ENCODE measurements around the gene RNF152. TPM values are rescaled to one million over a fixed set of nuclear protein-coding genes. Genes with fewer than 3 reads are reported as not detected.
"Not testable (repeated sequence)": the region's sequence is repeated elsewhere in the genome, so short reads cannot be mapped to it uniquely, and the experiment has no call there.

RNF152 gene
- total RNA-seq, 4 donors from 2014 or later = 11.8 to 16.7 (median 12.8) TPM

DNA sequence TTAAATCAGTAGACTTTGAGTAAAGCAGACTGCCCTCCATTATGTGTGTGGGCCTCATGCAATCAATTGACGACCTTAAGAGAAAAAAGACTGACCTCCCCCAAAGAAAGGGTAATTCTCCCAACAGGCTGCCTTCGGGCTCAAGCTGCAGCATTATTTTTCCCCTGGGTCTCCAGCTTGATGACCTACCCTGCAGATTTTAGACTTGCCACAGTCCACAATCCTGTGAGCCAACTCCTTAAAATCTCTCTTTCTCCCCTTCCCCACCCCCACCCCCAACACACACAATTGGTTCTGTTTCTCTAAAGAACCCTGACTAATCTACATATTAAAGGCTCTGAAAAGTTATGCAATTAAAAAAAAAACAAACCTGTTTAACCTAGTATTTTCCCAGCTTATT lies 89.4 kb downstream of the RNF152 start:
- TF ChIP-seq POLR2A (IDR thresholded peaks at IDR 0.05) (no peak), CTCF (IDR thresholded peaks at IDR 0.05) (no peak), EP300 (IDR thresholded peaks at IDR 0.05) (no peak)
- no peaks in the 10 kb centered on the region for H3K36me3 ChIP-seq
- H3K27ac ChIP-seq = no peak overlapping the region
- WGBS, 2 donors = 32 to 43% methylated on average over 2 of the region's 2 CpGs
- no peak for DNase-seq (ENCODE audit: low spot score in 2 of 2)
- H3K9me3 ChIP-seq = no peaks in the 10 kb centered on the region
- no peaks in the 10 kb centered on the region for H3K4me1 ChIP-seq
- no peak overlapping the region for H3K4me3 ChIP-seq
- no peaks in the 10 kb centered on the region for H3K27me3 ChIP-seq

GRCh38 chr18:61797696-61798590 lies 94.9 kb downstream of the RNF152 start:
- H3K4me3 ChIP-seq = no peak overlapping the region
- H3K4me1 ChIP-seq = no peaks in the 10 kb centered on the region
- H3K36me3 ChIP-seq = no peaks in the 10 kb centered on the region
- no peak for TF ChIP-seq POLR2A (IDR thresholded peaks at IDR 0.05)
- TF ChIP-seq EP300 (IDR thresholded peaks at IDR 0.05) = no peak
- TF ChIP-seq CTCF (IDR thresholded peaks at IDR 0.05) = no peak
- WGBS, 2 donors = 64 to 72% methylated on average over 6 of the region's 6 CpGs
- H3K27ac ChIP-seq = no peak overlapping the region
- H3K9me3 ChIP-seq = peaks cover 0 to 9% (median 0%) of the 10 kb centered on the region in 4 donors
- H3K27me3 ChIP-seq = no peaks in the 10 kb centered on the region
- DNase-seq (ENCODE audit: low spot score in 2 of 2) = no peak

GRCh38 chr18:61791031-61791430 lies 101.8 kb downstream of the RNF152 start:
- Histone ChIP-seq H3K4me1 (no peaks in the 10 kb centered on the region), H3K36me3 (no peaks in the 10 kb centered on the region), H3K27ac (no peak overlapping the region), H3K9me3 (peaks cover 0 to 12% (median 0%) of the 10 kb centered on the region in 4 donors), H3K4me3 (no peak overlapping the region), H3K27me3 (no peaks in the 10 kb centered on the region)
- no peak for DNase-seq (ENCODE audit: low spot score in 2 of 2)
- TF ChIP-seq CTCF (IDR thresholded peaks at IDR 0.05) (no peak), EP300 (IDR thresholded peaks at IDR 0.05) (no peak), POLR2A (IDR thresholded peaks at IDR 0.05) (no peak)
- 77 to 78% methylated on average over 3 of the region's 3 CpGs for WGBS, 2 donors

- not testable (repeated sequence) for H3K36me3 ChIP-seq; H3K27ac ChIP-seq; H3K27me3 ChIP-seq; H3K4me1 ChIP-seq; DNase-seq (ENCODE audit: low spot score in 2 of 2); H3K4me3 ChIP-seq
- 56 to 60% methylated on average over 1 of the region's 1 CpG for WGBS, 2 donors
- peaks cover 0 to 12% (median 0%) of the 10 kb centered on the region in 4 donors for H3K9me3 ChIP-seq
Measured at GRCh38 chr18:61787011-61787670, 105.7 kb downstream of the RNF152 start.

DNA sequence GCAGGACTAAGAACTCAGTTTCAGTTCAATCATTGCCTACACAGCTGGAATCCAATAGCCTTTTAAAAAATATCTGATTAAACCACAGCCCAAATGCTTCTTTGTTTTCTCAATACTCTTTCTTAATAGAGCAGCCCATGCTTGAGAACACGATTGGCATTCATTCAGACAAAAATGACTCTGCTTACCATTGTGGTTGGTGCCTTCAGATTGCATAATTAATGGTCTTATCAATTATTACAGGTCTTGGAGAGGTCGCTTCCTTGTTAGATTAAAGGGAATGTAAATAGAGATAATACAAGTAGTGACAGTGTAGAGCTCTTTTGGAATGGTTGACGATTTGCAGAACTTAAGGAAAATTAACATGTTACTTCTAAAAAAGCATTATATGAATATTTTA lies 107.2 kb downstream of the RNF152 start:
- Histone ChIP-seq H3K27ac (no peak overlapping the region), H3K36me3 (no peaks in the 10 kb centered on the region), H3K27me3 (no peaks in the 10 kb centered on the region), H3K4me3 (no peak overlapping the region), H3K4me1 (no peaks in the 10 kb centered on the region), H3K9me3 (peaks cover 0 to 12% (median 0%) of the 10 kb centered on the region in 4 donors)
- WGBS, 2 donors = 72 to 73% methylated on average over 3 of the region's 3 CpGs
- DNase-seq (ENCODE audit: low spot score in 2 of 2) = no peak
- no peak for TF ChIP-seq EP300 (IDR thresholded peaks at IDR 0.05)
- TF ChIP-seq POLR2A (IDR thresholded peaks at IDR 0.05) = no peak
- no peak for TF ChIP-seq CTCF (IDR thresholded peaks at IDR 0.05)
